Stimulated activated CD4-positive, alpha-beta T cell treated with anti-CD3 and anti-CD28 coated beads, Interleukin-1b, Interleukin-23, amount 100 ng/mL, for 24 hours (primary cell): ENCODE results near the gene RIC8A.
"Not testable (repeated sequence)": the region's sequence is repeated elsewhere in the genome, so short reads cannot be mapped to it uniquely, and the experiment has no call there.

ENCODE experiments used
- DNase-seq, 4 experiments: peaks; one replicate each; pipeline ENCODE4 v3.0.0-alpha.2; 2020; ENCODE audit warnings: low read depth in 4 of 4, low spot score in 1 of 4

Gene RIC8A

DNA sequence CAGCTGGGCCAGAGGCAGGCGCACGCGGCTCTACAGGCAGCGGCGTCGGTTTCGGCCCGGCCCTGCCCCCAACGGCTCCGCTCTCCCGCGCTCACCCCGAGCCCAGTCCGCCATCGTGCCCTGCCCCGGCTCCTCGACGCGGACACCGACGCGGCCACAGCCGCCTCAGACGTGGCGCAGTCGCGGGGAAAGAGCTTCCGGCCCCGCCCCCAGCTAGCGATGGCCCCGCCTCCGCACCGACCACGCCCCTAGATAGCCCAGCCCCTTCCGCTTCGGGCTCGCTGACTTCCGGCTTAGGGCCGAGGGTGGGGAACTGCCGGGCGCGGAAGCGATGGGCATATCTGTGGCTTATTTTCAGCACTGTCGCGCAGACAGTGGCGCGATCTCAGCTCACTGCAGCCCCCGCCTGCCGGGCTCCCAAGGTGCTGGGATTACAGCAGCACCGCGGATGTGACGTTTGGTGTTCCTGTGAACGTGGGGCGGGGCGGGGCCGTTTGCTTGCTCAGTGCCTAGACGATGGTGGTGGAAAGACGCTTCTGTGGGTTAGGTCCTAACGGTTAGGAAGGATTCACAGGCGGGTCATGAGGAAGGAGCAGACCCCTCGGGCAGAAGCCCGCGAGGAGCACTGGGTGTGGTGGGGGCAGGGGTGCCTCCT lies at the start of gene RIC8A, which contains the start of gene BET1L:
TSS of gene RIC8A (plus strand) at position 501 of the 655 bp plus-strand sequence. CDS start 1,147 bp downstream, outside the sequence.
TSS of gene BET1L (minus strand) at position 192 of the 655 bp plus-strand sequence. CDS start at position 114, 78 bp downstream.
- peak; percentile 84 to 97 (median 93) for DNase-seq

DNA sequence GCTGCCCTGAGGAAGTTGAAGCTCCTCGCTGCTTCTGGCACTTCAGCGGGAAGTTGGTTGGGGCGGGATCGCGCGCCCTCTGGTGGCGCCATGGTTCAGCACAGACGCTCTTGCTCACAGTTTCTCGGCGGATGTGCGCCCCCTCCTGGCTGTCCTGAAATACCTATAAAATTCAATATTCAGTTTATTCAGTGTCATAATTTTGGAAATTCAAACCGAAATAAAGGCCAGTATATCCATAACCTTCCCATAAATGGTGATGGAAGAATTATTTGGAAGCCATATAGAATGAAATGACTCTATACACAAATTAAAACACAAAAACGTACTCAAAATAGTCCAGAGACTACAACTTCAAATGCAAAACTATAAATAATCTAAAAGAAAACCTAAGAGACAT lies 27.3 kb upstream of the RIC8A start:
- DNase-seq: not testable (repeated sequence)

DNA sequence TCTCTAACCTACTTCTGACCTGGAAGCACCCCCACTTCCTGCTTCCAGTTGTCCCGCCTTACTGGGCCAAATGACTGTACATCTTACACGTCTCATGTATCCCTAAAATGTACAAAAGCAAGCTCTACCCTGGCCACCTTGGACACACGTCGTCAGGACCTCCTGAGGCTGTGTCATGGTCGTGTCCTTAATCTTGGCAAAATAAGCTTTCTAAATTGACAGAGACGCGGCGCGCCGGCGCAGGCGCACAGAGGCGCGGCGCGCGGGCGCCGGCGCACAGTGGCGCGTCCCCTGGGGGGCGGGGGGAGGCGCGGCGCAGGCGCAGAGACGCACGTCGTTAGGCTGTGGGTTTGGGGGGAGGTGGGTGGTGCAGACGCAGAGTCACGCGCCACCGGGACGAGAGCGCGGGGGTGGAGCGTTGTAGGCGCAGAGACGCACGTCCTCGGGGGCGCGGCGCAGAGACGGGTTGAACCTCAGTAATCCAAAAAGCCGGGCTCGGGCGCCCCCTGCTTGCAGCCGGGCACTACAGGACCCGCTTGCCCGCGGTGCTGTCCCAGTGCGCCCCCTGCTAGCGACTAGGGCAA lies 18.2 kb upstream of the RIC8A start:
- DNase-seq: not testable (repeated sequence)

DNA sequence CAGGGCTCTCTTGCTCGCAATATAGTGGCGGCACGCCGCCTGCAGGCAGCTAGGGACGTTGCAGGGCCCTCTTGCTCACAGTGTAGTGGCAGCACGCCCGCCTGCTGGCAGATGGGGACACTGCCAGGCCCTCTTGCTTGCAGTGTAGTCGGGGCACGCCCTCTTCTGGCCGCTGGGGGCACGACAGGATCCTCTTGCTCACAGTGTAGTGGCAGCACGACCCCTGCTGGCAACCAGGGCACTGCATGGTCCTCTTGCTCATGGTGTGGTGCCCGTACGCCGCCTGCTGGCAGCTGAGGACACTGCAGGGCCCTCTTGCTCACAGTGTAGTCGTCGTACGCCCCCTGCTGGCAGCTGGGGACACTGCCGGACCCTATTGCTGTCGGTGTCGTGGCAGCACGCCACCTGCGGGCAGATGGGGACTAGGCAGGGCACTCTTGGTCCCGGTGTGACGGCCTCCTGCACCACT lies 17.6 kb upstream of the RIC8A start:
- DNase-seq: not testable (repeated sequence)

DNA sequence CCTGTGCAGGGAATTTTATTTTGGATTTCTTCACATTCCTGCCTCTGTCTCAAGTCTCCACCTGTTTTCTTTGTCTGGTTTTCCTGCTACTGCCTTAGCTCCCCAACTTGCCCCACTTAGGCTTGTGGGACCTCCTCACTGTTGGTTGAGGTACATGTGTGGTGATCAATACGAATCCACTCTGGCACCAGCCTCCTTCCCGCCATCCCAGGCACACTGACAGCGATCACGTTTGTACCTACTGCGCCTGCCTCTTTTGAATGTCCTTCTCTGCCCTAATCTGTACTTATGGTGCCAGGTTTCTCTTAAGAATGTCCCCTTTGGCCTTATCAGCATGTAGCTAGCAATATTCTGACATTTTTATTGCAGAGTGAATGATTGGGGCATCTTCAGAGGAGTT lies 17.0 kb upstream of the RIC8A start:
- DNase-seq: not testable (repeated sequence)

DNA sequence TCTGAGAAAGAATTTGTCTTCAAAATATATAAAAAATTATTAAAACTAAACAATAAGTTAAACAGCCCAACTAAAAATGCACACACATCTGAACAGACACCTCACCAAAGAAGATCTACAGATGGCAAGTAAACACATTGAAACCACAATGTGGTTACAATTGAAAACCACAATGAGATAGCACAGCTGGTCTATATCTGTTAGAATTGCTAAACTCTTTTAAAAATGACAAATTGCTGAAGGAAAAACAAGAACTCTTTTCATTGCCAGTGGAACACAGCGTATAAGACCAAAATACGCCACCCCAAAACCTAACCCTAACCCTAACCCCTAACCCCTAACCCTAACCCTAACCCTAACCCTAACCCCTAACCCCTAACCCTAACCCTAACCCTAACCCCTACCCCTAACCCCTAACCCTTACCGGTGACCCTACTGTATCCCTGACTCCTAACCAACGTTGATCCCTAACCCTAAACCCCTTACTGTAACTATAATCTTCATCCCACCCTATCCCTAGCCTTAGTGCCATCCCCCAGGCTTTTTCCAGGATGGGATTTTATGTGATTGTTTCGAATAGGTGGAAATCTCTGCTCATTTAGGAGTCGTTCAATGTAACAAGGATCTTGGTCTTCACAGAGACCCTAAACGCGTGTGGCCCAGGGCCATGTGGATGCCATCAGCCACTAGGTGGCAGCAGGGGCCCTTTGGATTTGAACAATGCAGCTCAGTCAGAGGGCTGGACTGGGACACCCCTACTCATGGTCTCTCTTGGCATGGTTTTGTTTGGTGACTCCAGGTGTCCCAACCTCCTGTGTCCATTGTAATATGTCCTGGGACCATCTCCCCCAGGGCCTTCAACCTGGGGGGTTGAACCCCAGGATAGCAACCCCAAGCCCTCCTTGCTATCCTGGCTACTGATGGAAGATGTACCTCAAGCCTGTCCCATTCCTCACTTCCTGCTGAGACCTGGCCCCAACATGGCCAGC lies 15.7 kb upstream of the RIC8A start:
- DNase-seq: not testable (repeated sequence)

DNA sequence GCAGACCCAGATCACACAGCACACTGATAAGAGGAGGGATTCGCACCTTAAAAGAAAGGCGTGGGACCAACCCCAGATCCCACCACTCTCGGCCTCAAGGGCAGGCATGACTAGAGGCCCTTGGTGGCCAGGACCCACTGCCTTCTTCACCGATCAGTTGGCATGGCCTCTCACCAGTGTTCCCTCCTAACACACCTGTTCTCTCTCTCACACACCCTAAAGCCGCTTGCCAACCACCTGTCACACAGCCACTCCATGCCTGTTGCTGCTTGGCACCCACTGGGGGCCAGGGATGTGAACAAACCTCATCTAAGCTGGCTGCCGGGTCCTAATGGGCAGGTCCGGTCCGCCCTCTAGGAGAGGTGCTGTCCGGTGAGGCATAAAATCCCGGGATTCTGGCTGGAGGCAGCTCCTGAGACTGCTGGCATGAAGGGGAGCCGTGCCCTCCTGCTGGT lies 14.8 kb upstream of the RIC8A start, which contains the start of gene SCGB1C1:
TSS of gene SCGB1C1 (plus strand) at position 405 of the 455 bp plus-strand sequence. CDS start at position 427, 22 bp downstream.
- not testable (repeated sequence) for DNase-seq

DNA sequence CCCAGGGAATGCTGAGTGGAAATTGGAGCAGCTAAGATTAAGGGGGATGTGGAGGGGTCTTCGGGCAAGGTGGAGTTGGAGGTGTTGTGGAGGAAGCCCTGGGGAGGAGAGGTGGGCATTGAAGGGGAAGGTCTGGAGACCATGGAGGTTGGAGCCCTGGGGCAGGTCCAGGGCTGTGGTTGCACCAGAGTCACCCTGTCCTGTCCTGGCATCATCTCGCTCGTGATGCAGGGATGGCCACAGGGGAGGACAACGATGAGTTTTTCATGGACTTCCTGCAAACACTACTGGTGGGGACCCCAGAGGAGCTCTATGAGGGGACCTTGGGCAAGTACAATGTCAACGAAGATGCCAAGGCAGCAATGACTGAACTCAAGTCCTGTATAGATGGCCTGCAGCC lies 14.0 kb upstream of the RIC8A start:
- DNase-seq: not testable (repeated sequence)

DNA sequence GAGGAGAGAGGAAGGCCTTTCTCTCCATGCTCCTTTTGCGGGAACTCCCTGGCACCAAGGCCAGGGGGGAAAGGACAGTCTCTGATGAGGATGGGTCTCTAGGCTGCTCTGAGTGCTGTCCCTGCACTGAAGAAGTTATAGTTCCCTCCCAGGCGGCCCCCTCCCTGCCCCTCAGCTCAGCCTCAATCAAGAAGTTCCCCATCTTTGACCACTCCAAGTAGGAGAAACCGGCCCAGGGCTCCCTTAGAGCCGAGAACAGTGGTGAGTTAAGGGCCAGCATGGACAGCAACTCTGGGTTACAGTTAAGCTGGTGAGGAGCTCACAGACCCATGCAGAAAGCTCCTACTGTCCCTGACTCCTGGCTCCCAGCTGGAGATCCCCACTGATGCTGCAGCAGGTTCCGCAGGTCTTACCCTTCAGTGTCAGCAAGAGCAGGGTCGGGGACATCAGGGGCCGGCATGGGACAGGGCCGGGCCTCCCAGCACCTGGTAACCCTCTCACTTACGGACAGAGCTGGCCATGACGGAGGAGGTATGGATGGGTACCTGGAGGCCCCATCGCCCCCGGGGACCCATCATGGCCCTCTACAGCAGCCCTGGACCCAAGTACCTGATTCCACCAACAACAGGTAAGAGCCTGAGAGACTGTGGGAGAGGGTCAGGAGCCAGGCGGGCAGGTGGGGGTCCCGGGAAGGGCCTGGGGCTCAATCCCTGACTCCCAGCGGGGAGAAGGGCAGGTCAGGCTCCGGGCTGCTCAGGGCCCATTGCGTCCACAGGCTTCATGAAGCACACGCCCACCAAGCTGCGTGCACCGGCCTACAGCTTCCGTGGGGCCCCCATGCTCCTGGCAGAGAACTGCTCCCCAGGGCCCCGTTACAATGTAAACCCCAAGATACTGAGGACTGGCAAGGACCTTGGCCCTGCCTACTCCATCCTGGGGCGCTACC lies 10.4 kb upstream of the RIC8A start:
- DNase-seq: no peak

DNA sequence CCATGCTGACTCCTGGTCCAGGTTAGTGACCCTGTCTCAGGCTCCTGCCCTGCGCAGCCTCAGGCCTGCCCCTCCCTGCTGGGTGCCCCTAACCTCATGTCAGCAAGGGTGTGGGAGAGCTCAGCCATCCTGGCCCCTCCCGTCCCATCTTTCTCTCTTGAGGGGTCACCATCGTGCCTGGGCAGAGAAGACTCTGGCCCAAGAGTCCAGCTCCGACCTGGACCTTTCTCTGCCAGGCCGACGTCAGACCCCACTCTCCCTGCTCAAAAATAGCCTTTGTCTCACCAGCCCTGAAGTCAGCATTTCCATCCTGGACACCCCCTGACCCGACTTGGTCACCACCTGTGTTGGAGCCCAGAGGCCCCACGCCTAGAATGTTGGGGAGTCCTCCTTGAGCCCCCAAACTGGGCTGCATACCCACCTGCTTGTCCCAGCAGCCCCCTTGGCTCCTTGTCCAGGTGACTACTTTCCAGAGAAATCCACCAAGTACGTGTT lies 9.7 kb upstream of the RIC8A start:
- no peak for DNase-seq

DNA sequence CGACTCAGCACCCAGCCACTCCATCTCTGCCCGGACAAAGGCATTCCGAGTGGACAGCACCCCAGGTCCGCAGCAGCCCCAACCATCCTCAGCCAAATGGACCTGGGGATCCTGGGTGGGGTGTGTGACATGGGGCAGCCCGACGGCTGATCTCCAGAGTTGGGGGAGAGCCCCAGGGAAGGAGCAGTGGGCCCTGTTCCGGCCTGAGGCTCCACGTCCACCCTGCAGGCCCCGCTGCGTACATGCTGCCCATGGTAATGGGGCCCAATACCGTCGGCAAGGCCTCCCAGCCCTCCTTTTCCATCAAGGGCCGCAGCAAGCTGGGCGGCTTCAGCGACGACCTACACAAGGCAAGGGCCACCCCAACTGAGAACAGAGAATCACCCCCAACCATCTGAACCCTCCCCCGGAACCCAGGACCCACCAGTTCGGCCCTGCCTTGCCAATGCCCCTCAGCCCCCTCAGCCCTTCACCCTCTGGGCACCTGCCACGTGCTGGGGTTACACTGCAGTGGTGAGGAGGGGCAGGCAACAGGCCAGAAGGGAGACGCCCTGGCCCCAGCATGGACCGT lies 9.2 kb upstream of the RIC8A start:
- DNase-seq: no peak

DNA sequence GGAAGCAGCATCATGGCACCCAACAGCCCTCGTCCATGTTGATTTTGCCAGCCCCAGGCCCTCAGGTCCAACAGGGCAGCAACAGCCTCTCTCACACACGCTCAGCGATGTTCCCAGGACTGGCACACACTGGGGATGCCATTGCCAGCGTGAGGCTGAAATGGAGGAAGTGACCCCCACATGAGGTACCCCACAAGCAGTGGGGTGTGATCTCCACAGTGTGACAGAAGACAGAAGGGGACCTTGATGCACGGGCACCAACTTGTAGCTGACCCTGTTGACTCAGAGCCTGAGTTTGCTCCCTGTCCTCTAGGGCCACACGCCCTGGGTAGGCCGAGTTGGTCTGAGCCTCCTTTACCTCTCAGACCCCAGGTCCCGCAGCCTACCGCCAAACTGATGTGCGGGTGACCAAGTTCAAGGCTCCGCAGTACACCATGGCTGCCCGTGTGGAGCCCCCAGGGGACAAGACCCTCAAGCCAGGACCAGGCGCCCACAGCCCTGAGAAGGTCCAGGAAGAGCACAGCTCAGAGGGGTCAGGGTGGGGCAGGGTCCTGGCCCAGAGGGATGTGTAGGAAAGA lies 8.4 kb upstream of the RIC8A start:
- no peak for DNase-seq

DNA sequence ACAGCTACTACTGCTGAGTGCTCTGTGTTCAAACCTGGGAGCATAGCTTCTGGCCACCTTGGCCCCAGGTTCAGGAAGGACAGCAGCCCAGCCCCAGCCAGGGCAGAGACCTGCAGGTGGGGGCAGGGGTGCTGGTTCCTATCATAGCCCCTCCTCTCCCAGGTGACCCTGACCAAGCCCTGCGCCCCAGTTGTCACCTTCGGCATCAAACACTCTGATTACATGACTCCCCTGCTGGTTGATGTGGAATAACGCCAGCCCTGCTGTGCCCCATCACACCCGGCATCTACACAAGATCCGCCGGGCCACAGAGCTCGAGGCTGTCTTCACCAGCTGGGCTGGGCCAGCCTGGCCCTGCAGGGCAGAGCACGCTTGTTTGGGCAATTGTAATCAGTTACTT lies 7.7 kb upstream of the RIC8A start:
- no peak for DNase-seq

DNA sequence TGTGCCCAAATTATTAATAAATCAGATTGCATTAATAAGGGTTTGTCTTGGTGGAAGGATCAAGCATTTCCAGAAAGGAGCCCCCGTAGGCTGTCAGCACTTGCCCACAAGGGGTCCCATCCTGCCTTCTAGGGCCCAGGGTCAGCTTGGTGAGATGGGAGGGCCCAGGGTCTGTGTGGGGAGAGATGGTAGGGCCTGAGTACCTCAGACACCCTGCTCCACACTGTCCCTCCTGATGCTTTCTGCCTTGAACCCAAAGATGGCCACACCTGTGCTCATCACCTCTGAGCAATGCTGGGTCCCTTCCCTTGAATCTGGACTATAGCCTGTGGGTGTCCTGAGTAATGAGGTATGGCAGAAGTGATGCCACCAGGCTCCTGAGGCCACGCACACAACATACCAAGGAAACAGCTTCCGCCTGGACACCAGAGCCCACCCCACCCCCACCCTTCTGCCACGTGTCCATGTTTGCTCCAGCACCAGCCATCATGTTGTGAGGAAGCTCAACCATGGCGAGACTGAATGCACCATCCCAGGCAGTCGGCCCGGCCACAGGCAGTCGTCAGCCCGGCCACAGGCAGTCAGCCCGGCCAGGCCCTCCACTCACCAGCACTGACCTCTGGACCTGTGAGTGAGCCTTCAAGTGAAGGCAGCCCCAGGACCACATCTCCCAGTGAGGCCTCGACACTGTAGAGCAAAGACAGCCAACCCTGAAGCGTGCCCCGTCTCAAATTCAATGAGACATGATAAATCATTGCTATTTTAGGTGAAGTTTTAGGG lies 7.1 kb upstream of the RIC8A start:
- no peak for DNase-seq

DNA sequence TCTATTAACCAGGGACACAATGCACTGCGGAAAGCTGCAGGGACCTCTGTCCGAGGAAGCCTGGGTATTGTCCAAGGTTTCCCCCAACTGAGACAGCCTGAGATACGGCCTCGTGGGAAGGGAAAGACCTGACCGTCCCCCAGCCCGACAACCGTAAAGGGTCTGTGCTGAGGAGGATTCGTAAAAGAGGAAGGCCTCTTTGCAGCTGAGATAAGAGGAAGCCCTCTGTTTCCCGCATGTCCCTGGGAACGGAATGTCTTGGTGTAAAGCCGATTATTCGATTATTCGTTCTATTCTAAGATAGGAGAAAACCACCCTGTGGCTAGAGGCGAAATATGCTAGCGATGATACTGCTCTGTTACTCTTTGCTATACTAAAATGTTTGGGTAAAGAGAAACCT lies 5.5 kb upstream of the RIC8A start:
- no peak for DNase-seq

DNA sequence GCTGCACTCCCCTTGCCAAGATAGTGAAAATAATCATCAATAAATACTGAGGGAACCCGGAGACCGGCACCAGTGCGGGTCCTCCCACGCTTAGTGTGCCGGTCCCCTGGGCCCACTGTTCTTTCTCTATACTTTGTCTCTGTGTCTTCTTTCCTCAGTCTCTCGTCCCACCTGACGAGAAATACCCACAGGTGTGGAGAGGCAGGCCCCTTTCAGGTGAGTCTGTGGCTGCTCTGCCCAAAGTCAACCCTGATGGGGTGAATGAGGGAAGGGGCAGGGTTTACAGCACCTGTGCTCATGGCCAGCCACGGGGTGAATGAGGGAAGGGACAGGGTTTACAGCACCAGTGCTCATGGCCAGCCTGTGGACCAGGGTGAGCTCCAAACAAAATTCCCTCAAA lies 5.0 kb upstream of the RIC8A start:
- DNase-seq: no peak

DNA sequence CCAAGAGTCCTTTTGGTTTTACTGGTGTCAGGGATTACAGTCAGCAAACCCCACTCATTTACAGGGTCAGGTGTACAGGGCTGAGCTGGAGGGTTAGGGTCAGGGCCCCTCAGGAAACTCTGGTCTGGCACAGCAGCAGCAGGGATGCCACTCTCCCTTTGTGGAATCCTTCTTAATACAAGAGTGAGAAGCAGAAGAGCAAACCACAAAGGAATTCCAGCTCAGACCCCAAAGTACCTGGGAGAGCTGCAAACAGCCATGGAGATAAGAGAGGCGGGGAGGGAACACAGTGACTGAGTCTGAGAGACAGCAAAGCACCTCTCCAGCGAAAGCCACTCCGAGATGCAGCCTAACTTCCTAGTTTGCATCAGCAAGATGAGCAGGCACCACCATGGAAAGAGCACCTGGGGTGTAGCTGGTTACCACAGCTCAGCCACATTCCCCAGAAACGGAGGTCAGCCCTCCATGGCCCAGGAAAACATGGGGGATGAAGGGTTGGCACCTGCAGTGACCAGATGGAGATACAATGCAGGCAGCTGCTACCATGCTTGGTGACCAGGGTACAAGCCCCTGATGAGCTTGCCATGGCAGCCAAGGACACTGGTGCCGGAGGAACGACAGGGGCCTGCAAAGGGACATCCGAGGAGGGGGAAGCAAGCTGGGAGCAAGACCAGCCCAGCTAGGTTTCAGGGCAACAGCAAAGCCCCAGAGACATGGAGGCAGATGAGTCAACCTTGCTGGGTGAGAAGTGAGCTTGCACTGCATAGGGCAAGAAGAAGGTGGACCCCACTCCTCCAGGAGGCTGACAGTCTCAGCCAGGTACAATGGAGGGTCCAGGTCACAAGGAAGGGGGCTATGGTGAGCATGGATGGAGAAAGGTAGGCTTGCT lies 4.2 kb upstream of the RIC8A start:
- DNase-seq: no peak
